ENCODE data around the gene CSRNP3.

DNA sequence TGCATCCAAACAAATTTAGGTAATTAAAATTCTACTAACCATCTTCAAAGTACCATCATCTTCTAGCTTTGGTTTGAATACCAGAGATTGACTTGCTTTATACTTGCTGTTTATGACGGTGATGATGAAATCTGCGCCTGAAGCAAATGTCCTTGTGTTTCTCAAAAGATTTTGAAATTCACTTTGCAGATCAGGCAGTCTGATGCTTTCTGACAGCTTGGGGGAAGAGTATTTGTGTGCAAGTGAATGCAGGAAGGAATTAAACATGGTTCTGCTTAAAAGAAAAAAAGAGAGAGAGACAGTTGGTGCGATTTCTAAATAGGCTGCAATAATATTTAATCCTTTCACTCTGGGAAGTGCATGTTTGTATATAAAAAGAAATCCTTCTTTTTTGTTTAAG lies 29.6 kb downstream of the CSRNP3 start:
- TF ChIP-seq POLR2AphosphoS5 (IDR thresholded peaks at IDR 0.05) = no peak
- TF ChIP-seq POLR2A (IDR thresholded peaks at IDR 0.05) = no peak

All from spleen (tissue), 3 donors.